Osteoblast (primary cell): Measurements from ENCODE around the gene ANKRD13A. TPM values are rescaled to one million over a fixed set of nuclear protein-coding genes. Genes with fewer than 3 reads are reported as not detected.

Source experiments
- DNase-seq: peaks from one replicate; pipeline ENCODE4 v3.0.0; 2011; ENCODE audit warnings: low spot score, mixed read lengths; ENCODE audit not compliant: insufficient read length; ENCODE audit errors: missing footprints
- H2AFZ ChIP-seq: 2 replicates; pipeline ENCODE4 v1.6.0; 2011; ENCODE audit warnings: mild to moderate bottlenecking, low read length
- H3K27ac ChIP-seq: 2 replicates; pipeline ENCODE4 v1.5.1; 2011; ENCODE audit warnings: mild to moderate bottlenecking, low read depth, low read length, moderate library complexity
- H3K27me3 ChIP-seq: 2 replicates; pipeline ENCODE4 v1.6.0; 2012; ENCODE audit warnings: mild to moderate bottlenecking, control low read depth, inconsistent platforms, low read length, moderate library complexity; ENCODE audit not compliant: insufficient read depth
- H3K36me3 ChIP-seq: 2 replicates; pipeline ENCODE4 v1.5.1; 2011; ENCODE audit warnings: mild to moderate bottlenecking, low read length, control low read depth, moderate library complexity; ENCODE audit not compliant: insufficient read depth
- H3K4me1 ChIP-seq: 2 replicates; pipeline ENCODE4 v1.5.1; 2011; ENCODE audit warnings: mild to moderate bottlenecking, low read length, control low read depth, moderate library complexity; ENCODE audit not compliant: insufficient read depth
- H3K4me2 ChIP-seq: 2 replicates; pipeline ENCODE4 v1.6.0; 2011; ENCODE audit warnings: mild to moderate bottlenecking, low read length; ENCODE audit not compliant: insufficient read depth
- H3K4me3 ChIP-seq: fragments of 200-600 bp; sonication (generic); 3 replicates; pipeline ENCODE4 v1.5.1; 2012; ENCODE audit warnings: mild to moderate bottlenecking, low read length, inconsistent platforms; ENCODE audit not compliant: insufficient read depth
- H3K79me2 ChIP-seq: 2 replicates; pipeline ENCODE4 v1.6.0; 2012; ENCODE audit warnings: mild to moderate bottlenecking, low read length, control low read depth, inconsistent platforms; ENCODE audit not compliant: insufficient read depth
- H3K9me3 ChIP-seq: 2 replicates; pipeline ENCODE4 v1.5.1; 2011; ENCODE audit warnings: low read depth, low read length, control low read depth
- H4K20me1 ChIP-seq: 2 replicates; pipeline ENCODE4 v1.6.0; 2012; ENCODE audit warnings: mild to moderate bottlenecking, low read length, control low read depth; ENCODE audit not compliant: insufficient read depth
- total RNA-seq: library from RNA; depleted of rRNA; stranded (reverse); fragments of >200 nt; gene quantifications from 2 replicates; pipeline ENCODE4 v1.2.3, GENCODE V29; 2012
- TF ChIP-seq, protein P1 (sequence below): IDR thresholded peaks from 2 replicates; pipeline ENCODE4 v1.5.1; 2011; ENCODE audit warnings: mild to moderate bottlenecking, low read depth, low read length, moderate library complexity; ENCODE audit errors: extremely low read depth

ANKRD13A gene
- total RNA-seq, 1 donor: 94.1 TPM

DNA sequence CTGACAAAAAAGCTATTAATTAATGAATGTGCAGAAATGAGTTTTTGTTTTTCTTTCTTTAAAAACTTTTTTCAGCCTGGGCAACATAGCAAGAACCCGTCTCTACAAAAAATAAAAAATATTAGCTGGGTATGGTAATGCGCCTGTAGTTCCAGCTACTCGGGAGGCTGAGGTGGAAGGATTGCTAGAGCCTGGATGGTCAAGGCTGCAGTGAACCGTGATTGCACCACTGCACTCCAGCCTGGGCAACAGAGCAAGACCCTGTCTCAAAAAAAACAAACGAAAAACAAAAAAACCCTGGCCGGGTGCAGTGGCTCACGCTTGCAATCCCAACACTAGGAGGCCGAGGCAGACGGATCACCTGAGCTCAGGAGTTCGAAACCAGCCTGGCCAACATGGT, 11.0 kb upstream of the ANKRD13A start:
- no peaks in the 10 kb centered on the region for H3K9me3 ChIP-seq
- no peak overlapping the region for H2AFZ ChIP-seq
- H3K27me3 ChIP-seq: no peaks in the 10 kb centered on the region
- H3K36me3 ChIP-seq: peaks cover 44% of the 10 kb centered on the region
- peak overlapping the region; percentile 64 for H3K27ac ChIP-seq
- no peak for DNase-seq
- no peak overlapping the region for H3K4me2 ChIP-seq
- peaks cover 7% of the 10 kb centered on the region for H4K20me1 ChIP-seq
- H3K4me1 ChIP-seq: peaks cover 3% of the 10 kb centered on the region
- TF ChIP-seq, protein P1, sequence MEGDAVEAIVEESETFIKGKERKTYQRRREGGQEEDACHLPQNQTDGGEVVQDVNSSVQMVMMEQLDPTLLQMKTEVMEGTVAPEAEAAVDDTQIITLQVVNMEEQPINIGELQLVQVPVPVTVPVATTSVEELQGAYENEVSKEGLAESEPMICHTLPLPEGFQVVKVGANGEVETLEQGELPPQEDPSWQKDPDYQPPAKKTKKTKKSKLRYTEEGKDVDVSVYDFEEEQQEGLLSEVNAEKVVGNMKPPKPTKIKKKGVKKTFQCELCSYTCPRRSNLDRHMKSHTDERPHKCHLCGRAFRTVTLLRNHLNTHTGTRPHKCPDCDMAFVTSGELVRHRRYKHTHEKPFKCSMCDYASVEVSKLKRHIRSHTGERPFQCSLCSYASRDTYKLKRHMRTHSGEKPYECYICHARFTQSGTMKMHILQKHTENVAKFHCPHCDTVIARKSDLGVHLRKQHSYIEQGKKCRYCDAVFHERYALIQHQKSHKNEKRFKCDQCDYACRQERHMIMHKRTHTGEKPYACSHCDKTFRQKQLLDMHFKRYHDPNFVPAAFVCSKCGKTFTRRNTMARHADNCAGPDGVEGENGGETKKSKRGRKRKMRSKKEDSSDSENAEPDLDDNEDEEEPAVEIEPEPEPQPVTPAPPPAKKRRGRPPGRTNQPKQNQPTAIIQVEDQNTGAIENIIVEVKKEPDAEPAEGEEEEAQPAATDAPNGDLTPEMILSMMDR: no peak
- no peak overlapping the region for H3K4me3 ChIP-seq
- peaks cover 49% of the 10 kb centered on the region for H3K79me2 ChIP-seq

DNA sequence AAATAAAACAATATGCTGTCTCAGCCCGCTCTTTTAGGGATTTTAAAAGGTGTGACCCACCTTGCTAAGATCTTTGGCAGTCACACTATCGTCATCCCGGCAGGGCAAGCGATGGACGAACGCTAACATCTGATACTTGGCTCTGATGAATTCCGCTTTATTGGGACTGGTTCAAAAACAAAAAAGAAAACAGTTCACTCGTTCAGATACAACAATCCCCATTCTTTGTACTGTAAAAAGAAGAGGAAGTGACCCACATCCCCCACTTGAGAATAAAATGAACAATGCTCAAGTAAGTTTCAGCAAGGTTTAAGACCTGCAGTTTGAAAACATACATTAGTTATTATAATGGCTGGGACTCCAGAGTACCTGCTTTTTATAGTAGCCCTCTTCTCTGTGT, 10.3 kb upstream of the ANKRD13A start:
- H3K36me3 ChIP-seq: peaks cover 38% of the 10 kb centered on the region
- no peak overlapping the region for H3K4me2 ChIP-seq
- no peak overlapping the region for H2AFZ ChIP-seq
- peak; percentile 9 for DNase-seq
- H4K20me1 ChIP-seq: peaks cover 14% of the 10 kb centered on the region
- TF ChIP-seq, protein P1: no peak
- H3K9me3 ChIP-seq: no peaks in the 10 kb centered on the region
- peaks cover 9% of the 10 kb centered on the region for H3K4me1 ChIP-seq
- no peak overlapping the region for H3K4me3 ChIP-seq
- H3K27ac ChIP-seq: no peak overlapping the region
- H3K27me3 ChIP-seq: no peaks in the 10 kb centered on the region
- H3K79me2 ChIP-seq: peaks cover 56% of the 10 kb centered on the region

DNA sequence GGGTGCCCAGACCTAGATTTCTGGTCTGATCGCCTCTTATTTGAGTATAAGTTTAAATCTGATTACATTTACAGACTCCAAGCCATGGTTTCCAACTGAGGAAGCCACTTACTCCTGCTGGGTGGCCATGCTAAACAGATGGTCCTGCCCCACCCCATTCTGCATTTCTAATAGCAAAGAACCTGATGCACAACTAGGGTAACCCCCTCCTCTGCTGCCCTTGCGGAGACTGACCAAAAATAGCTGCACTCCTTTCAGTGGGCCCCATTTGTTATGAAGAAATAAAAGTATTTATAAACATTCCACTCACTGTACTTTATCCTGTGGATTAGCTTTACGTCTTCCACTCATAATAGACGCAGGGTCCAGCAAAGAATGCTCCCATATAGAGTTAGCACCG, 9.8 kb upstream of the ANKRD13A start:
- Histone ChIP-seq H3K9me3 (no peaks in the 10 kb centered on the region), H3K36me3 (peaks cover 38% of the 10 kb centered on the region), H3K4me3 (no peak overlapping the region), H3K4me2 (no peak overlapping the region), H2AFZ (no peak overlapping the region), H3K4me1 (peaks cover 13% of the 10 kb centered on the region), H3K79me2 (peaks cover 60% of the 10 kb centered on the region), H3K27me3 (no peaks in the 10 kb centered on the region), H3K27ac (no peak overlapping the region), H4K20me1 (peaks cover 18% of the 10 kb centered on the region)
- DNase-seq: no peak
- TF ChIP-seq, protein P1: no peak

DNA sequence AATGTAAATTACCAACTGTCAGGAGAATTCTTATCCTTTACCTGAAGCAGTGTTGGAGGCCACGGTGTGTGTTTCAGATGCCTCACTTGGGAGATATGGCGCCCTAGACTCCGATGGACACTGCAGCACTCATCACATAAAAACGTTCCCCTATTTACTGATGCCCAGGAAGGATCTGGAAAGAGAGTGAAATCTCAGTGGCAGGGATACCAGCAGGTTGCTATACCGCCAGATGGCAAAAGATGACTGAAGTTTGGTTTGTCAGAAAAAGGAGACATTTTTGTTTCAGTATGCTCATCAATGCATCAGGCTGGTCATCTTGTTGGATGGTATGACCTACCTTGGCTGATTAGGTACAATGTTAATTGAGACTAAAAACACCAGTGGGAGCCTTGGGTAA, 7.6 kb upstream of the ANKRD13A start:
- Histone ChIP-seq H3K9me3 (no peaks in the 10 kb centered on the region), H3K27ac (no peak overlapping the region), H3K27me3 (no peaks in the 10 kb centered on the region), H3K36me3 (peaks cover 32% of the 10 kb centered on the region), H3K4me3 (no peak overlapping the region), H3K4me1 (peaks cover 25% of the 10 kb centered on the region), H3K4me2 (no peak overlapping the region), H3K79me2 (peaks cover 68% of the 10 kb centered on the region), H2AFZ (no peak overlapping the region), H4K20me1 (peaks cover 29% of the 10 kb centered on the region)
- DNase-seq: no peak
- TF ChIP-seq, protein P1: no peak
